ENCODE measurements around the gene FAM193B.
"Not testable (repeated sequence)": the region's sequence is repeated elsewhere in the genome, so short reads cannot be mapped to it uniquely, and the experiment has no call there.

The FAM193B gene

DNA sequence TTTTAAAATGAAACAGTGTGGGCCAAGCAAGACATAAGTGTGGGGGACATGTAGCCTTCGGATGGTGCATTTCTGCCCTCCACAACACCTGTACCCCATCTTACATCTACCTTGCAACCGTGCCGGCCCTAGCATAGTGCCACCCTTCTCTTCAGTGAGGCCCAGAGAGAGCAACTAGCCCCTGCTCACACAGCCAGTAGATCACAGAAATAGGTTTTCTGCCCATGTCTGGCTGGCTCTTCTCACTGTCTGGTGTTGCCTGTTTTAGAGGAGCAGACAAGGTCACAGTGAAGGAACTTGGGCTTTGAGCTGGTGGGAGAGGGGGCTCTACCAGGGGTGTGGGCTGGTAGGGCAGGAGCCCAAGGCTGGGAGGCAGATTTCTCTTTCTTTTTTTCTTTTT is 68.1 kb downstream of the FAM193B start:
- Histone ChIP-seq H3K27me3 (ENCODE audit: insufficient read depth, low read depth) (no peaks in the 10 kb centered on the region), H3K4me1 (ENCODE audit: low read depth, poor library complexity, severe bottlenecking) (peaks cover 5% of the 10 kb centered on the region), H3K36me3 (ENCODE audit: insufficient read depth) (no peaks in the 10 kb centered on the region), H3K79me2 (ENCODE audit: insufficient read depth, low read depth) (no peaks in the 10 kb centered on the region), H3K4me2 (no peak overlapping the region), H4K20me1 (ENCODE audit: insufficient read depth) (no peaks in the 10 kb centered on the region), H2AFZ (ENCODE audit: low read depth) (no peak overlapping the region), H3K9ac (no peak overlapping the region), H3K4me3 (IDR thresholded peaks at IDR 0.05; ENCODE audit: insufficient read depth, low read depth, low read length) (no peak overlapping the region), H3K27ac (no peak overlapping the region)
- TF ChIP-seq CTCF (conservative IDR thresholded peaks at IDR 0.05; ENCODE audit: low read depth, low read length), result no peak

GRCh38 chr5:177485753-177486152 is 68.6 kb downstream of the FAM193B start:
- not testable (repeated sequence) for H3K4me2 ChIP-seq; H3K9ac ChIP-seq; H4K20me1 ChIP-seq (ENCODE audit: insufficient read depth); H3K4me1 ChIP-seq (ENCODE audit: low read depth, poor library complexity, severe bottlenecking); H3K36me3 ChIP-seq (ENCODE audit: insufficient read depth); H3K4me3 ChIP-seq (IDR thresholded peaks at IDR 0.05; ENCODE audit: insufficient read depth, low read depth, low read length); H2AFZ ChIP-seq (ENCODE audit: low read depth); H3K27me3 ChIP-seq (ENCODE audit: insufficient read depth, low read depth); H3K79me2 ChIP-seq (ENCODE audit: insufficient read depth, low read depth); H3K27ac ChIP-seq

DNA sequence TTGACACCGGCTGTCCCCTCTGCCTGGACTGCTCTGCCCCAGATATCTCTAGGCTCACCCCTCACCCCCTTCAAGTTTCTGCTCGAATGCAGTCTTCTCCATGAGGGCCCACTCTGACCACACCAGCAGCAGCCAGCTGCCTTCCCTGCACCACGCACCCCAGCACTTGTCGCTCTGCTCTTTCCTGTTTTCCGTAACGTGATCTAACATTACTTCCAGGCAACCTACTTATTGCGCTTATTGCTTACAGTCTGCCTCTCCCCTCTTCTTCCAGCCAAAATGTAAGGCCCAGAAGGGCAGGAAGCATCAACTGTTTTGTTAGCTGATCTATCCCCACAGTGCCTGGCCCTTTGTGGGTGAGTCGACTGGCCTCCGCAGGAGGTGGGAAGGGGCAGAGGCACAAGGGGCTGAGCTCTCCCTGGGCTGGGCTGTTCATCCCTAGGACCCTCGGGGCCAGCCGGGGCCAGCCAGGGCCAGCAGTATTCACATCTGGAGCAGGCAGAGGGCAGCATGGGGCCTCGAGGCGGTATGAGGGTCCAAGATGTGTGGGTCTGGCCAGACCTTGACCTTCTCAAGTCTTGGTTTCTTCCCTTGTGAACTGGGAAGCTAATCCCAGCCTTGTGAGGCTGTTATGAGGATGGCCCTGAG is 69.3 kb downstream of the FAM193B start:
- H3K27ac ChIP-seq, result no peak overlapping the region
- no peaks in the 10 kb centered on the region for H3K36me3 ChIP-seq (ENCODE audit: insufficient read depth)
- peaks cover 5% of the 10 kb centered on the region for H3K4me1 ChIP-seq (ENCODE audit: low read depth, poor library complexity, severe bottlenecking)

GRCh38 chr5:177483994-177484901 is 70.1 kb downstream of the FAM193B start:
- no peak for TF ChIP-seq CTCF (conservative IDR thresholded peaks at IDR 0.05; ENCODE audit: low read depth, low read length)
- no peaks in the 10 kb centered on the region for H3K27me3 ChIP-seq (ENCODE audit: insufficient read depth, low read depth)
- H3K36me3 ChIP-seq (ENCODE audit: insufficient read depth), result no peaks in the 10 kb centered on the region
- H3K9ac ChIP-seq, result no peak overlapping the region
- no peak overlapping the region for H3K4me3 ChIP-seq (IDR thresholded peaks at IDR 0.05; ENCODE audit: insufficient read depth, low read depth, low read length)
- no peak overlapping the region for H3K27ac ChIP-seq
- H3K79me2 ChIP-seq (ENCODE audit: insufficient read depth, low read depth), result no peaks in the 10 kb centered on the region
- H3K4me1 ChIP-seq (ENCODE audit: low read depth, poor library complexity, severe bottlenecking), result peaks cover 5% of the 10 kb centered on the region
- no peak overlapping the region for H2AFZ ChIP-seq (ENCODE audit: low read depth)
- H3K4me2 ChIP-seq, result no peak overlapping the region
- H4K20me1 ChIP-seq (ENCODE audit: insufficient read depth), result no peaks in the 10 kb centered on the region

More for the DNA sequence above, 69.3 kb downstream of the FAM193B start:
- Histone ChIP-seq H3K4me3 (IDR thresholded peaks at IDR 0.05; ENCODE audit: insufficient read depth, low read depth, low read length) (no peak overlapping the region), H3K79me2 (ENCODE audit: insufficient read depth, low read depth) (no peaks in the 10 kb centered on the region), H3K4me2 (no peak overlapping the region), H4K20me1 (ENCODE audit: insufficient read depth) (no peaks in the 10 kb centered on the region), H3K27me3 (ENCODE audit: insufficient read depth, low read depth) (no peaks in the 10 kb centered on the region), H2AFZ (ENCODE audit: low read depth) (no peak overlapping the region), H3K9ac (no peak overlapping the region)
- no peak for TF ChIP-seq CTCF (conservative IDR thresholded peaks at IDR 0.05; ENCODE audit: low read depth, low read length)

GRCh38 chr5:177483042-177483441 is 71.3 kb downstream of the FAM193B start:
- Histone ChIP-seq H3K79me2 (ENCODE audit: insufficient read depth, low read depth) (no peaks in the 10 kb centered on the region), H3K27me3 (ENCODE audit: insufficient read depth, low read depth) (no peaks in the 10 kb centered on the region), H4K20me1 (ENCODE audit: insufficient read depth) (no peaks in the 10 kb centered on the region), H2AFZ (ENCODE audit: low read depth) (no peak overlapping the region), H3K4me3 (IDR thresholded peaks at IDR 0.05; ENCODE audit: insufficient read depth, low read depth, low read length) (no peak overlapping the region), H3K9ac (no peak overlapping the region), H3K4me1 (ENCODE audit: low read depth, poor library complexity, severe bottlenecking) (no peaks in the 10 kb centered on the region), H3K27ac (no peak overlapping the region), H3K4me2 (no peak overlapping the region), H3K36me3 (ENCODE audit: insufficient read depth) (no peaks in the 10 kb centered on the region)
- no peak for TF ChIP-seq CTCF (conservative IDR thresholded peaks at IDR 0.05; ENCODE audit: low read depth, low read length)

Data from KMS-11 (cell line).